HG02588 (cell line): ENCODE data around the gene MRPL21.
"Not testable (repeated sequence)": the region's sequence is repeated elsewhere in the genome, so short reads cannot be mapped to it uniquely, and the experiment has no call there.

Source experiments
- ATAC-seq: cut with Tn5 transposase; IDR thresholded peaks from one replicate; pipeline ENCODE4 v1.9.1; 2021; ENCODE audit warnings: mild to moderate bottlenecking, moderate library complexity; ENCODE audit not compliant: unreplicated experiment

MRPL21 gene

DNA sequence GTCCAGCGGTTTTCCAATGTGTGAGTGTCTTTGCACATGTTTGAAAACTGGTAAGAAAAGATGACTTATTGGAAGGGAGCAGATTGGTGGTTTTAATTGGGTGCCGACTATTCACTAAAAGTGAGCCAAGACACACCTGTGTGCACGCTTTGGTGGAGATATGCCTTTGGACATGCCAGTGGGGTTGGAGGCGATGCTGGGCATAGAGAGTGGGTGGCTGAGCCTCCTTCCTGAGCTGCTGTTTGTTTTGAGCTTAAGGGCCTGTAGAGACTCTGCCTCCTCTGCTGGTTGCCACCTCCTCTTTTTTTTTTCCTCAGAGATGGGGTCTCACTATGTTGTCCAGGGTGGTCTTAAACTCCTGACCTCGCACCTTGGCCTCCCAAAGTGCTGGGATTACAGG, 9.6 kb upstream of the MRPL21 start:
- no peak for ATAC-seq

DNA sequence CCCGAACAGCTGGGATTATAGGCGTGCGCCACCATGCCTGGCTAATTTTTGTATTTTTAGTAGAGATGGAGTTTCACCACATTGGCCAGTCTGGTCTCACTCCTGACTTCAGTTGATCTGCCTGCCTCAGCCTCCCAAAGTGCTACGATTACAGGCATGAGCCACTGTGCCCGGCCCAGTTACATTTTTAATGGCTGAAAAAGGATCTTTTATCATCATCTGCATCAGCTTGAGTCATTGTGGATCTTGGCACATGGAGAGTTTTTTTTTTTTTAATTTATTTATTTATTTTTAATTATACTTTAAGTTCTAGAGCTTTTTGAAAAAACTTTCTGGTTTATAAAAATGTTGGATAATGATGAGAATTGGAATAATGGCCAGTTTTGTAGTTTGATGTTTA, 8.6 kb upstream of the MRPL21 start:
- no peak for ATAC-seq

- ATAC-seq = no peak
Measured at GRCh38 chr11:68911731-68912130, 8.1 kb upstream of the MRPL21 start.

- no peak for ATAC-seq
Measured at GRCh38 chr11:68910965-68911364, 7.3 kb upstream of the MRPL21 start.

- ATAC-seq = no peak
Measured at GRCh38 chr11:68908273-68908672, 4.6 kb upstream of the MRPL21 start.

GRCh38 chr11:68905421-68906360, 2.1 kb upstream of the MRPL21 start:
- ATAC-seq = no peak

DNA sequence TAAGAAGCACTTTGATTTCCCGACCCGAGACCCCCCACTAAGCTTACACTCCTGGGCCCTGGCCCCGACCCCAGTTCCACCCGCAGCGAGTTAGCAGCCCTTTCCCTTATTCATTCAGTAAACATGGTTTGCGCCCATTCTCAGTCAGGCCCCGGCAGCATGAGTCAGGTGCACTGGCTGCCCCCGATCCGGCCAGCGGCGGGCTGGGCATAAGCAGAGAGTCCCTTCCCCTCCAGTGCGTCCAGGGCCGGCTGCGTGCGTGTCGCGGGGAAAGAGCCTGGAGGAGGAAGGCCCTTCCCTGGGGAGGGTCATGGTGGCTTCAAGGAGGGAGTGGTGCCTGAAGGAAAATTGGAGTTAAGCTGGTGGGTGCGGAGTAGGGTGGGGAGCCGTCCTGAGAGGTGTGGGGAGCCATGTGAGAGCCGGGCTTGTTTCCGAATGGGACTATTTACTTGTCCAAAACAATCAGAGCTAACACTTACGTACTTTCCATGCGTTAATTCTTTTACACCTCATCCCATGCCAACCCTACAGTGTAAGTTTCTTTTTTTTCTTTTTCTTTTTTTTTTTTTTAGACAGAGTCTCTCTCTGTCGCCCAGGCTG, 716 bp upstream of the MRPL21 start:
- peak; percentile 16 for ATAC-seq

DNA sequence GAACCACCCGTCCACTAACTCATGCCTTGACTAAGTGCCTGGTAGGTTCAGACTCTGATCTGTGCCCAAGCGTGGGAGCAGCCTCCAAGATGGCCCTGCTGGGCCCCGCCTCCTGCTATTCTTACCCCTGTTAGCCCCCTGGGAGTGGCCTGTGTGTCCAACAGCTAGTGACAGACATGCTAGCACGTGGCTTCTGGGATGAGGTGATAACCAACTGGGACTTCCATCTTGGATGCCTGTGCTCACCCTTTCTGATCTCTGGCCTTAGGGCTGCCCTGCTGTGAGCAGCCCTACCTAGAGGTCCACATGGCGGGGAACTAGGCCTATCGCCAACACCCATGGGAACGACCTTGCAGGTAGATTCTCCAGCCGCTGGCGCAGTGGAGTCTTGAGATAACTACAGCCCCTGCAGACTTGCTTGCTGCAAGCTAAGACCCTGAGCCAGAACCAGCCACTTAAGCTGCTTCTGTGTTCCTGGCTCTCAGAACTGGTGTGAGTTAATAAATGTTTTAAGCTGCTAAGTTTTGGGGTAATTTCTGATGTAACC, 2.7 kb downstream of the MRPL21 start:
- ATAC-seq = no peak

GRCh38 chr11:68897441-68897840, 6.2 kb downstream of the MRPL21 start:
- ATAC-seq = no peak

- no peak for ATAC-seq
Measured at GRCh38 chr11:68896171-68896959, 7.3 kb downstream of the MRPL21 start.

DNA sequence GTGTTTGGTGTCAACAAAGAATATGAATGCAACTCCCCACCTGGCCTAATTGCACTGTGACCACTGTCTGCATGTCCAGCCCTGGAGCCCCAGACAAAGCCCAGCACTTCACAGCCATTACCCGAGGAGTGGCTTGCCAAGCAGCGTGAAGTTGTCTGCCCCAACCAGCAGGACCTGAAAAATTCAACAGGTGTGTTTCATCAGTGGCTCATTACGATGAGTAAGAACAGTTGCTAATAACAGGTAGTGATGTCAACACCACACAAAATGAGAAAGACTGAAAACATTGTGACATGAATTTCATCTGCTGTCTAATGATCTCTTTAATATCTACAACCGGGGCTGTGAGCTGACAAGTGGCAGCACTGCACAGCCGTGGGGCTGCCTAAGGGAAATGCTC, 10.3 kb downstream of the MRPL21 start:
- no peak for ATAC-seq

DNA sequence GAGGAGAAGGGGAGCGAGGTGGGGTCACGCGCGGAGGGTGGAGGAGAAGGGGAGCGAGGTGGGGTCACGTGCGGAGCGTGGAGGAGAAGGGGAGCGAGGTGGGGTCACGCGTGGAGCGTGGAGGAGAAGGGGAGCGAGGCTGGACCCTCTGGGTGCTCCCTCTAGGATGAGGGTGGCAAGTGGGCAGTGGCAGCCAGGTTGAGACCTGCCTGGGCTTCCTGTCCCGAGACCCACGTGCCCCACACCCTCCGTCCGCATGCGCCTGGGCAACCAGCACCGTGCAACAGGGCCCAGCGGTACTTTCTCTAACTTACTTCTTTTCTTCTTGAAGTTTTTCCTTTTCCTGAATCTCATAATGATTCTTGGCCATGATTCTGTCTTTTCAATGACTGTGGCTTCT, 11.1 kb downstream of the MRPL21 start:
- no peak for ATAC-seq

DNA sequence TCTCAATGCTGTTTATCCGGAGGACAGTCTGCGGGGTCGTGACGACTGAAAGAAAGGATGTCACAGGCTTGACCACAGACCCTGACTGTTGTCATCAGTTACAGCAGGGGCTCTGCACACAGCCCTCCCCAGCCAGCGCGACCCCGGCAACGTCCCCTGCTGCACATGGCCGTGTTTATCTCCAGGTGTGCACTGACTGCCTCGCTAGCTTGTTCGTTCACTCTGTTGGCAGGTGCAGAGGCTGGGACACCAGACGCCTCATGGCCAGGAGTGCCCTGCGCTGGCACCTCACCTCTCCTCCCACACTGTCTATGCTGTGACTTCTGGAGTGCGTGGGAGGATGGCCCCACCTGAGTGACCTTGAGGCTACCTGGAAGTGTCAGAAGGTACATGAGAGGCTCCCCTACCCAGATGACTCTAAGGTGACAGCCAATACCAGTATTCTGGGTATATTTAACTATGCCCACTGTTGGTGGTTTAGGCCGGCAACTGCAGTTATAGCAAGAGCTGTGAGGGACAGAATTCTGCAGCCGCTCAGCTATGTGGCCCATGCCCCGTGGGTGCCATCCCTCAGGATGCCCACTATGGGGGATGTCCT, 12.2 kb downstream of the MRPL21 start:
- no peak for ATAC-seq

DNA sequence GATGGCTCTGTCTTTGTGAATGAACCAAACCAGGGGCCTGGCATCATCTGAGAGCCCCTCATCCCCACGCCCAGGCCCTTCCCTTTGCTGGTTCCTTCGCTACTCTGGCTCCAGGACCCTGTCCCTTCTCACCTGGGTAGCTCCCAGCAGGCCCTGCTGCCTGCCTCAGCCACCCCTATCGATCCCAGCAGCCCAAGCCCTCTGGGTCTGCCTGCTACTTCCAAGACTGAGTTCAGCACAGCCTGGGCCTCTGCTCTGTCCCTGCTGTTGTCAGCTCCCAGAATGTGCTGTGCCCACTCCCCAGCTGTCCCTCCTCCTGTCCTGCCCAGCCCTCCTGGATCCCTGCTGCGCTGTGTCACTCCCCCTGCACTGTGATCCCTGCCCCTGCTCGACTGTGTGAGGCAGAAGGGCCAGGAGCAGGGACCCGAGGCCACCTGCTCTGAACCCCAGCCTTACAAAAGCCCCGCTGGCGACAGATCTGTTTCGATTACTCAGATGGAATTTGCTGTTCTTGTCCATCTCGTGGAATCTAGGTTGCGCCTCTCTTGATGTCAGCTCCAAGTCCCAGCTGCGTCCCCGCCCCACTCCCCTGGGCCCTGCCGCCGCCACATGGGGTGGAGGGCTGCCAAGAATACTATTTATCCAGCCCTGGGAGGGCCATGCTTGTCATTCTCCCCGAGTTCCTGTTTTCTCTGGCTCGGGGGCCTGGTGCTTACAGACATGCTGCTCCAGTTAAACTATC, 13.0 kb downstream of the MRPL21 start:
- no peak for ATAC-seq

GRCh38 chr11:68889948-68890446, 13.6 kb downstream of the MRPL21 start:
- no peak for ATAC-seq

GRCh38 chr11:68884827-68885226, 18.8 kb downstream of the MRPL21 start:
- ATAC-seq = not testable (repeated sequence)

- no peak for ATAC-seq
Measured at GRCh38 chr11:68882391-68882790, 21.2 kb downstream of the MRPL21 start.

DNA sequence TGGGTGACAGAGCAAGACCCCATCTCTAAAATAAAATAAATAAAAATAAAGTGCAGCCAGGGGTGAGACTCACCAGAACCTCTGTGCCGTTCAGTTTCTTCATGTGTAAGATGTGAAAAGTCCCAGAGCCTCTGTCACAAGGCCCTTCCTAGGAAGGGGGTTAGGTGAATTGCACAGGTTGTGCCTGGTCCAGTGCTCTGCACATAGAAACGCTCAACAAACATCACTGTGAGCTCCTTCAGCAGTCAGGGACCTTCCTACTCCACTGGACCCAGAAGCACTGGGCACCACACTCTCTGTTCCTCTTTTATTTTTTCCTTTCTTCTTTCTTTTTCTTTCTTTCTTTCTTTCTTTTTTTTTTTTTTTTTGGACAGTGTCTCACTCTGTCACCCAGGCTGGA, 22.3 kb downstream of the MRPL21 start:
- no peak for ATAC-seq

GRCh38 chr11:68880851-68881250, 22.8 kb downstream of the MRPL21 start:
- no peak for ATAC-seq

GRCh38 chr11:68878022-68878421, 25.6 kb downstream of the MRPL21 start:
- no peak for ATAC-seq
